Transverse colon (tissue), 4 donors: ENCODE data around the gene AKIRIN2.
"Not testable (repeated sequence)": the region's sequence is repeated elsewhere in the genome, so short reads cannot be mapped to it uniquely, and the experiment has no call there.

ENCODE experiments used
- EP300 ChIP-seq: sonication (generic); formaldehyde crosslinking; IDR thresholded peaks from one replicate; pipeline ENCODE4 v1.6.1; 2017; ENCODE audit warnings: antibody characterized with exemption, low read depth
- POLR2AphosphoS5 ChIP-seq, 3 donors: sonication (generic); formaldehyde crosslinking; IDR thresholded peaks; one replicate each; pipeline ENCODE4 v1.6.1; 2016; ENCODE audit warnings: antibody characterized with exemption in 3 of 3
- TF ChIP-seq, protein P1 (sequence below), 5 experiments: fragments of 200-600 bp in 3 of 5; fragments of 450-650 bp in 2 of 5; sonication (generic) in 3 of 5; IDR thresholded peaks; 1 replicate in 2 of 5; 2 replicates in 3 of 5; pipeline ENCODE4 v1.5.1; 2016 to 2017; ENCODE audit warnings: antibody characterized with exemption in 5 of 5, inconsistent platforms in 3 of 5, mild to moderate bottlenecking in 2 of 5, moderate library complexity in 1 of 5

DNA sequence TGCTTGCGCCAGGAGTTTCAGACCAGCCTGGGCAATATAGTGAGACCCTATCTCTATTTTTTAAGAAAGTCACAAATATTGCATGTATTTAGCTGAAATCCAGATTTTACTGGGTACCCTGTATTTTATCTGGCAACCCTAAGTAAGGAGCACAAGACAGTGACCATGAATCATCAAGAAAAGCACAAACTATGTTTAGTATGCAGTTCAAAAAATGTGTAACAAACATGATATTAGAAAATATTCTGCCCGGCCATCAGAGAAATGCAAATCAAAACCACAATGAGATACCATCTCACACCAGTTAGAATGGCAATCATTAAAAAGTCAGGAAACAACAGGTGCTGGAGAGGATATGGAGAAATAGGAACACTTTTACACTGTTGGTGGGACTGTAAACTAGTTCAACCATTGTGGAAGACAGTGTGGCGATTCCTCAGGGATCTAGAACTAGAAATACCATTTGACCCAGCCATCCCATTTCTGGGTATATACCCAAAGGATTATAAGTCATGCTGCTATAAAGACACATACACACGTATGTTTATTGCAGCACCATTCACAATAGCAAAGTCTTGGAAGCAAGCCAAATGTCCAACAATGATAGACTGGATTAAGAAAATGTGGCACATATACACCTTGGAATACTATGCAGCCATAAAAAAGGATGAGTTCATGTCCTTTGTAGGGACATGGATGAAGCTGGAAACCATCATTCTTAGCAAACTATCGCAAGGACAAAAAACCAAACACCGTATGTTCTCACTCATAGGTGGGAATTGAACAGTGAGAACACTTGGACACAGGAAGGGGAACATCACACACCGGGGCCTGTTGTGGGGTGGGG, 6.8 kb upstream of the AKIRIN2 start:
- not testable (repeated sequence) for TF ChIP-seq EP300; POLR2AphosphoS5 (IDR thresholded peaks at IDR 0.05)
- TF ChIP-seq, protein P1, sequence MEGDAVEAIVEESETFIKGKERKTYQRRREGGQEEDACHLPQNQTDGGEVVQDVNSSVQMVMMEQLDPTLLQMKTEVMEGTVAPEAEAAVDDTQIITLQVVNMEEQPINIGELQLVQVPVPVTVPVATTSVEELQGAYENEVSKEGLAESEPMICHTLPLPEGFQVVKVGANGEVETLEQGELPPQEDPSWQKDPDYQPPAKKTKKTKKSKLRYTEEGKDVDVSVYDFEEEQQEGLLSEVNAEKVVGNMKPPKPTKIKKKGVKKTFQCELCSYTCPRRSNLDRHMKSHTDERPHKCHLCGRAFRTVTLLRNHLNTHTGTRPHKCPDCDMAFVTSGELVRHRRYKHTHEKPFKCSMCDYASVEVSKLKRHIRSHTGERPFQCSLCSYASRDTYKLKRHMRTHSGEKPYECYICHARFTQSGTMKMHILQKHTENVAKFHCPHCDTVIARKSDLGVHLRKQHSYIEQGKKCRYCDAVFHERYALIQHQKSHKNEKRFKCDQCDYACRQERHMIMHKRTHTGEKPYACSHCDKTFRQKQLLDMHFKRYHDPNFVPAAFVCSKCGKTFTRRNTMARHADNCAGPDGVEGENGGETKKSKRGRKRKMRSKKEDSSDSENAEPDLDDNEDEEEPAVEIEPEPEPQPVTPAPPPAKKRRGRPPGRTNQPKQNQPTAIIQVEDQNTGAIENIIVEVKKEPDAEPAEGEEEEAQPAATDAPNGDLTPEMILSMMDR (IDR thresholded peaks at IDR 0.05) = not testable (repeated sequence)
